ENCODE measurements around the gene FAM204A.
A peak's percentile ranks its signal among the peaks of the same experiment; 100 is the strongest.

Gene FAM204A

GRCh38 chr10:118330295-118331076, 11.6 kb downstream of the FAM204A start:
- DNase-seq = no peak

GRCh38 chr10:118324140-118324539, 18.0 kb downstream of the FAM204A start:
- no peak for DNase-seq

- no peak for DNase-seq
These were observed 20.2 kb downstream of the FAM204A start for GRCh38 chr10:118321724-118322575.

- DNase-seq = no peak
These were observed 26.5 kb downstream of the FAM204A start for GRCh38 chr10:118315629-118316028.

- no peak for DNase-seq
These were observed 27.2 kb downstream of the FAM204A start for GRCh38 chr10:118314882-118315281.

DNA sequence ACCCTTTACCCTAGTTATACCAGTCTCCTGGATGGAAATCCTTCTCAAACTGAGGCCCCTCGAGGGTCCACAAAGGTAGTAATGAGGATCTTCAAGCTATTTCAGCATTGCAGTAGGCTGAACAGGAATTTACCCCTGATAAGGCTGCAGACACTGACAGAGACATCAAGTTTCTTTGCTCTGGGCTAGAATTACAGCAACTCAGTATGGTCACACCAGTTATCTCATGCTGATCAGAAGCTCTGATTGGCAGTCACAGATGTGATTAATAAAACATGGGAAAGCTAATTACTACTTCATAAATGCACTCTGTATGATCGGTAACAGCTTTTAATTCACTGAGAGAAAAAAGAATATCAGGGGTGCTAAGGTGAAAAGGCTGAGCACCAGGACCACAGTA, 30.6 kb downstream of the FAM204A start:
- no peak for DNase-seq

DNA sequence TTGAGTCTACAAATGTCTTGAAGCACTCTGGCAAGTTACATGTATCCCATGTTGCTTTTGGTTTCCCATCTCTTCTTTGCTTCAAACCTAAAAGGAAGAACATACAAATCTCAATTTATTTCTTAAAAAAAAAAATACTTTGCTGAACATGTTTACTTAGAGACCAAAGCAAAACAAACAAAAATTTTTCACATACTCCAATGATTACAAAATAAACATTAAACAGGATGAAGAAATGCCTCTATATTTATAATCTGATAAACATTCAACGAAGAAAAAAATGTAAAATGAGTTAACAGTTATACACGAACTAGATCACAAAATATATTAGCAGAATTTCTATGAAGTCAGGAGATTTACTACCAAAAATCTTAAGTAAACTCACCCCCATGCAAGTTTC, 31.3 kb downstream of the FAM204A start:
- no peak for DNase-seq

DNA sequence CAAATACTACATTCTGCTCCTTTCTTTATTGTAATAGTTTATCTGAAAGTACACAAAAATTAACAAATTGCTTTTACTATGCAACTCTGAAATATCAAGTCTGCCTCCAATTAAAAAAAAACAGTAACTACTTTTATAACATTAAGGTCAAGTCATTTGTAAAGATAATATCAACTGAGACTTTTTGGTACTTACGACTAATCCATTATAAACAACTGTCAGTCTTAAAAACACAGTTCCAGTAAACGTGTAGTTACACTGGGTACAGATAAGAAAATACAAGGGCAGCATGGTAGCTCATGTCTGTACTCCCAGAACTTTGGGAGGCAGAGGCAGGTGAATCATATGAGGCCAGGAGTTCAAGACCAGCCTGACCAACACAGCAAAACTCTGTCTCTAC, 32.2 kb downstream of the FAM204A start:
- no peak for DNase-seq

GRCh38 chr10:118308664-118309063, 33.5 kb downstream of the FAM204A start:
- DNase-seq = no peak

DNA sequence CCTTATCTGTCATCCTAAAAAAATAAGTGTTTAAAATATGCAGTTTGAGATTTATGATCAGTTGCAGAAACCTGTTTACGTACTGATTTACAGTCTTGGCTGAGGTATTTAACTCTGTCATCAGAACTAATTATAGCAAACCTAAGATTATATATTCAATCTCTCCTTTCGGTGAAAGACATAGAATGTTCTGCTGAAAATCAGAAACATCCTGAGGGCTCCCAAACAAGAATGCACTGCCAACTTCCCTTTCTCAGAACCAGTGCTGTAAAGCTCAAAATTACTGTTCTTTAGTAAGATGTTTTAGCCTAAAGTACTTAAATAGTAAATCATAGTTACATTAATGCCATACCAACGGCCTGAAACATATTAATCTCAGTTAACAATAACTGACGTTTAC, 34.3 kb downstream of the FAM204A start:
- no peak for DNase-seq

DNA sequence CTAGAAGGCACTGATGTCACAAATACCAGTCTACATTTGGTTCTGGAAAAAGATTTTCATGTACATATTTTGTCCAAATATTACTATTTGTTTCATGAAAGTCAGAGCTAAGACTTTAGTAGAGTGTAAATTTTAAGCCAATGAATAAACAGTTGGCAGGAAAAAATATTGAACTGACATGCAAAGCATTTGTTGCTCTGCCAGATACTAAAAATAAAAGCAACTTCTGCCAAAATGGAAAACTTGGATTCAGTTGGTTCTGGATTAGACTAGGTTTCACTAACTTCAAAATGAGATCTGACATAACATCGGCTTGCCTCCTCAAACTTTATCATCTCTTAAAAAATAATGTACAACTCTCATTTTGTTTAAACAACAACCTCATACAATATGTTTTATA, 34.9 kb downstream of the FAM204A start:
- no peak for DNase-seq

DNA sequence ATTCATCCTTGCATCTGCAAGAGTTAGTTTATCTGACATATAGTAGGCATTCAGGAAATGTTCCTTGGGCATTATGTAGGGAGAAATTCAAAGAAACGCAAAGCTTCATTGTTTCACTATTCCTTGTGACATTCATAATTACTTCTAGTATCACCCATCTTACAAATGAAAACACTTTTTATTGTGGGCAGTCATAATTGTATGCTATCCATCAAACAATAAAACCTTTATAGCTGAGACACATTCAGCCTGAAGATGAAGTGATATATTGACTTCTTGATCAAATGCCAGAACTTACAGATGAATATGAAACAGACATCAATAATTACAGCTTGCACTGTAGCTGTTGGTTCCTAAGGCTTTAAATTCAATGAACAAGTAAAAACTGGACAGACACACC, 36.4 kb downstream of the FAM204A start:
- no peak for DNase-seq

- DNase-seq = no peak
These were observed 37.6 kb downstream of the FAM204A start for GRCh38 chr10:118304521-118304920.

DNA sequence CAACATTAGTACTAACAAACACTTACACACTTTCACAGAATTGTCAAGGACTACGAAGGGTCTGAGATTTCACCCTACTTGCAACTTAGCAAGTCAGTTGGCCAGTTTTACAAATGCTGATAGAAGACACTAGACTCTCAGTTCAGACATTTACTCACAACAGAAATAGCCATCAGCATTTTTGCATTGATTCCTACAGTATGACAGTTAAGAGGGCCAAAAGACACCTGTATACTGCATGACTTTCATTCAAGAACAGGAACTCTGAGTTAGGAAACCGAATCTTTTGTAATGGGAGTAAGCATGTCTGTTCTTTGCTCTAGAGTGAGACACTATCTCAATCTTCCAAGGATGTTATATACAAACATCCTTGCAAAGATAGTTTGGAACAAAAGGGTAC, 40.9 kb downstream of the FAM204A start:
- no peak for DNase-seq

- DNase-seq = no peak
These were observed 41.8 kb downstream of the FAM204A start for GRCh38 chr10:118300320-118300719.

DNA sequence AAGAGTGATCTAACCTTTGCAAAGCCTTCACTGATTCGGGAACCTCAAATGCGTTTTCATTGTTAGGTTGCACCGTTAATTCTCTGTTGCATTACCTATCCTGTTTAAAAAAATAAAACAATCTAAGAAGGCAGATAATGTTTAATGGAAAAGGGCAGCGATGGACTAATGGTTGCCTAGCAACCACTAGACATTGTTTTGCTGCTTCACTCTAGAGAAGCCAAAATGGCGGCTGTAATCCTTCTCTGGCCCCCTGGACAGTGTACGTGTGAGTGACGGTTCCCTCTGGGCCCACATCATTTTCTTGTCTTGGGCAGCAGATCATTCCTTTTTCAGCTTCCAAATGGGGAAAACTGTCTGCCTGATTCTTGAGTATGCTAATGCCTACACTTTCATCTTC, 43.3 kb downstream of the FAM204A start:
- no peak for DNase-seq

DNA sequence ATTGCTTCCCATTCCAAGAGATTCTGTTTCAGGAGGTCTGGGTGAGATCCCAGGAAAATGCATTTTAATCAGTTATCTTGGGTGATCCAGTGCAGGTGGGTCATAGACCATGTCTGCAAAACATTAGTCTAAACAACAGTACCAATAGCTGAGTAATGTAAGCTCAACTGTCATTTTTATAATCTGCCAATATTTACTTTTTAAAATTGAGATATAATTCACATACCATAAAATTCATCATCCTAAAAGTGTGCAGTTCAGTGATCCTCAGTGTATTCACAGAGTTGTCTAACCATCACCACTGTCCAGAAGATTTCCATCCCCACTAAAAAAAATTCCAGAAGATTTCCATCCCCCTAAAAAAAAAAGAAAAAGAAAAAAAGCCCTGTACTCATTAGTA, 51.0 kb downstream of the FAM204A start:
- no peak for DNase-seq

- no peak for DNase-seq
These were observed 51.6 kb downstream of the FAM204A start for GRCh38 chr10:118290471-118290995.

- no peak for DNase-seq
These were observed 54.9 kb downstream of the FAM204A start for GRCh38 chr10:118287076-118287806.

DNA sequence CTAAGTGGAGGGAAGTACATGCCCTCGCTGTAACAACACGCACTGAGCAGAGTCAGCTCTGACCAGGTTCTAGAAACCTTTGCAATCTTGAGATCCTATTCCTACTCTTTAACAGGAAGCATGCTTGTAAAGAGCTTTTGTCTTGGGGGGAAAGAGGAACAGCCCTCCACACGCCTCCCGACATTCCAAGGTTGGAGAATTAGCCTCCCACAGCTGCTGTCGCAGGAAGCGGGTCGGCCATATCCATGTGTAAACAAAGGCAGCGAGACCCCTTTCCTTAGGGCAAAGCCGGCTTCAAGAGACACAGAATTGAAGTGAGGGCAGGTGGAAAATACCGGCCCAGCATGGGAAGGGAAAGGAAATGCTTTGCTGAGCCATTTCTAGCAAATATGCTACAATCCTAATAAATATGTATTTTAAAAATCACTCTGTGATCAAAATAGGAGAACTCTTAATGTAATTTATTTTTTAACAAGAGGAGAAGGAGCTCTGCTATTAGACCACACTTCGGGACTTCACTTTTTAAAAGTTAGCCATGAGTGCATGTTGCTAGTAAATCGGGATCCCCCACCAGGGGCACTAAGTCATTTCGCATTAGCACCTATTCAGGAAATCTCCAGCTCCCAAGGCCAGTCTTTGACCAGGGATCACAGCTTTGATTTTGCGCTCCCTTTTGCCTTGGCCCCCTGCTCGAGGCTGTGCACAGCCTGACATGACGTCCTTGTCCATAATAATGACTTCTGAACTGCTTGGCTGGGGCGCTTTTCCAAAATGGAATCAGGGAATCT, 55.9 kb downstream of the FAM204A start:
- no peak for DNase-seq

DNA sequence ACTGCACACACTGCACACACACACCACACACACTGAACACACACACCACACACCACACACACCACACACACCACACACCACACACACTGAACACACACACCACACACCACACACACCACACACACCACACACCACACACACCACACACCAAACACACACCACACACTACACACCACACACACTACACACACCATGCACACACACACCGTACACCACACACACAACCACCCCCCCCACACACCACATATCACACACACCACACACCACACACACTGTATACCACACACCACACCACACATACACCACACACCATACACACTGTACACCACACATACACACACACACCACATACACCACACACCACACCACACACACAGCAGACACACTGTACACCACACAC, 59.5 kb downstream of the FAM204A start:
- DNase-seq = no peak

- peak in 1 of 2 experiments; percentile 1 for DNase-seq
These were observed 63.5 kb downstream of the FAM204A start for GRCh38 chr10:118278649-118279048.
